ENCODE data around the gene GLIS1.

GLIS1 gene

DNA sequence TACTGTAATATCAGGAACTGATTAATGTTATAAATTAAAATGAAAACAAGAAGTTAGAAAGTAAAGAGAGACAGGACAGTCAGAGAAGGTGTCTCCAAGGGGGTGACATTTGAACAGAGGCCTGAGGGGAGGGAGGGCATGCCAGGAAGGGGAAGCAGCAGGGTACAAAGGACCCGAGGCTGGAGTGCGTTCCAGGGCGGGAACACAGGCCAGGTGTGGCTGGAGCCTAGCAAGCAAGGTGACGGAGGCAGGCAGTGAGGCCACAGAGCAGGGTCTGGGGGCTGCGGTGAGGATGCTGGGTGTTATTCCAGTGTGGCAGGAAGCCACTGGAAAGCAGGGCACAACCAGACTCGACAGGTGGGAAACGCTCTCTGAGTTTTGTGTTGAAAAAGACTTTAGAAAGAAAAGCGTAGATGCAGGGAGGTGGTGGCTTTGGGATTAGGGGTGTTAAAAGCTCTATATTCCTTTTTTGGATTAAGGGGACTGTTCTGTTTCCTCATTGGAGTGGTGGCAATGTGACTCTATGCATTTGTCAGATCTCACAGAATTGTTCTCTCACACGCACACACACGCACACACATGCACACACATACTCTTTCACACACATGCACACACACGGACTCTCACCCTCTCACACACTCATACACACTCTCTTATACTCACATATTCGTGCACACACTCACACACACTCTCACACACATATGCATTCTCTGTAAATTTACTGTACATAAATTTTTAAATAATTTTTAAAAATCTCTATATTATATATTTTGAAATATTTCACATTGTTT is 124.5 kb downstream of the GLIS1 start:
- no peak for DNase-seq

DNA sequence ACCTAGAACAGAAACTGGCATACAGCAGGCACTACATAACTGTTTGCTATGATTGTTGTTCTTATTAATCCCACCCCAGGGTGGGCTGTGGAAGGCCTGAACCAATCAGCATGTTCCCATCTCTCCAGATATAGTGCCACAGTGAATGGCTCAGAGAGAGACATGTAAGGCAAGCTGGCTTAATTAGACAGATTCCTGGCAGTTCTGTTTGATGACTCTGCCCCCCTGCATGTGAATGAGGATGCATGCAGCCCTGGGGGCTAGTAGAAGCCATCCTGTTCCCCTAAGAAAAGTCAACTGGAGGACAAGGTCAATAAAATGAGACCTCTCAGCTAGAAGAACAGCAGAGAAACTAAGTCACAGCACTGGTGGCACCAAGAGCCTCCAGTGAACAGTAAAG is 130.3 kb downstream of the GLIS1 start:
- no peak for DNase-seq

DNA sequence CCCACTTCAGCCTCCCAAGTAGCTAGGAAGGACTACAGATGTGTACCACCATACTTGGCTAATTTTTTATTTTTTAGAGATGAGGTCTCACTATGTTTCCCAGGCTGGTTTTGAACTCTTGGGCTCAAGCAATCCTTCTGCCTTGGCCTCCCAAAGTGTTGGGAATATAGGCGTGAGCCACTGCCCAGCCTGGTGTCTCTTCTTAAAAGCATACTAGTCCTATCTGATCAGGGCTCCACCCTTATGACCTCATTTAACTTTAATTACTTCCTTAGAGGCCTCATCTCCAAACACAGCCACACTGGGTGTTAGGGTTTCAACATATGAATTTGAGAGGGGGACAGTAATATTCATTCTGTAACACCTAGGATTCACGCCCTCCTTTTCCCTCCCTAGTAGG is 130.9 kb downstream of the GLIS1 start:
- no peak for DNase-seq

DNA sequence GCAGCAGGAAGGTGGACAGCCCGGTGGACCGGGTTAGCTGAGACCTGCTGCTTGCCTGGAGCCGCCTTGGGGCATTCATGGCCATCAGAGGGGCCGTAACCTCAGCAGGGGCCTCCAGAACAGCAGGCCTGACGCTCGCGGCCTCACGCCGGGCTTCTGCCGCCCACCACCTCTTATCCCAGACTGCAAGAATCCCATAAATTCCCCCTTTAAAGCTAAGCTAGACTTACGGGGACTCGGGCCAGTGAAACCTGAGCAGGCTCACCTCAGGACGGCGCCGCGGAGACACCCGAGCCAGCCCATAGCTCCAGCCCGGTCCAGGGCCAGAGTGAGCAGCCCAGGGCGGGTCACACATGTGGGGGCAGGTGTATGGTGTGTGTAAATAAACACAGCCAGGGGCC is 132.3 kb downstream of the GLIS1 start:
- no peak for DNase-seq

DNA sequence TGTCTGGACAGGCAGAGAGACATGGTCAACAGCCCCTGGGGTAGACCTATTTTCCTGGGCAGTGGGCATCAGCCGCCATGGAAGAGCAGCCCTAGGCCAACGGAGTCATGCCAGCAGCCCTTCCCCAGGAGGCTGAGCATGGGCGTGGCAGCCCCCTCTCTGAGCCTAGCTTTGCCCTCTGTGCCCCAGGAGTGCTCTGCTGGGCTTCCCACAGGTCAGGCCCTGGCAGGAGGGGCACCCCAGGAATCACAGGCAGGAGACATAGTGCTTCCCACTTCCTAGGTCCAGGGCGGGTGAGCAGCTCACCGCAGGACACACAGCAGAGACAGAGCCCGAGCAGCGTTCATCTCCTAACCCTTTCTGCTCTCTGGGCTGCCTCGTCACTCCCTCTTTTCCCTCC is 132.8 kb downstream of the GLIS1 start:
- no peak for DNase-seq

DNA sequence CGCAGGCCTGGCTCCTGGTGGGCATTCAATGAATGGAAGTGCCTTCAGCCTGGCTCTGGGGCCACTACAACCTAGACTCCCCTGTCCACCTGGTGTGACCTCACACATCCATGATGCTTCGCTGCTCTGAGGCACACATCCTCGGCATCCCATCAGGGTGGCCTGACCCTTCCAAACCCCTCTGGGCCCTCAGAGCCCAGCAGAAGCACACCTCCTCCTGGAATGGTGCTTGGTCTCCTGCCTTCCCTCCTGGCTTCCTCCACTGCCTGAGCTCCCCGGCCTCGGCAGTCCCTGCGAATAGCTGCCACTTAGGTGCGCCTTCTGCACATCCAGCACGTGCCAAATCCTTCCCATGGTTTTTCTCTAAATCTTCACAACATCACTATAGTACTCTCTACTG is 133.8 kb downstream of the GLIS1 start:
- DNase-seq, result no peak

DNA sequence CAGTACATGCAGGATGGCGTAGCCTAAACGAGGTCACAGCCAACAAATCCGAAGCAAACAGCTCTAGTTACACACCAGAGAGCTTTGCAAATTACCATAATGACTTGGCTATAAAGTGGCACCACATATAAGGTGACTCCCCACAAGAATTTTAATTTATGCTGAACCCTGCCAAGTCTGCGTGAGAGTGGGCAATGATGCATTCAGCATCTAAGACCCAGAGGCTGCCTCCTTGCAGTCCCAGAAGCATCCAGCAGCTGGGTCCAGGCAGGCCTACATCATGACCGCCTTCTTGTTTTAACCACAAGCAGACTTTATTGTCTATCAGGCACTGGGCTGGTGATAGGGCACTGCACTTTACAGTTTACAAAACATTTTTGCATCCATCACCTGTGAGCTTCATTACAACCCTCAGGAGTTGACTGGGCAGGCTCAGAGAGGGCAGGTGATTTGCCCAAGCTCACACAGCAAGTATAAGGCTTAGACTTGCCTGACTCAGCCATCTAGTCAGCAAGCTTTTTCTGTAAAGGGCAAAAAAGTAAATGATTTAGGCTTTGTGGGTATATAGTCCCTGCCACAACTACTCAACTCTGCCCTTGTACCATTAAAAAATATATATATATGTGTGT is 134.6 kb downstream of the GLIS1 start:
- DNase-seq, result no peak

DNA sequence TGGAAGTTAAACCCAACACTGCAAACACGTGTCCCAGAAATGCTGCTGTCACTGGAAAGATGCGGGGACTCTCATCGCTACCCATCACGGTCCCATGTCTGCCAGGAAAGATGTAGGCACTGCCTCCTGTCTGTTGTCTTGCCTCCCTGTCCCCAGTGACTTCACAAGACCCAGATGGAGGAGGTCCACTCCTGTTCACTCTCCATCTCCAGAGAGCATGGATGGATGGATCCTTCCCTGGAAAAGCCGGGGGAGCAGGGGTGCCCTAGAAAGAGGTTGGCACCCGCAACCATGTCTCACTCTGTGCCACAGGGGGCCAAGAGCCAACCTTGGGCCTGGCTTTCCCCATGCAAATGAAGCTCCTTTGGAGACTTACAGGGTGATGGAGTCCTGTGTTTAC is 135.5 kb downstream of the GLIS1 start:
- DNase-seq, result no peak

DNA sequence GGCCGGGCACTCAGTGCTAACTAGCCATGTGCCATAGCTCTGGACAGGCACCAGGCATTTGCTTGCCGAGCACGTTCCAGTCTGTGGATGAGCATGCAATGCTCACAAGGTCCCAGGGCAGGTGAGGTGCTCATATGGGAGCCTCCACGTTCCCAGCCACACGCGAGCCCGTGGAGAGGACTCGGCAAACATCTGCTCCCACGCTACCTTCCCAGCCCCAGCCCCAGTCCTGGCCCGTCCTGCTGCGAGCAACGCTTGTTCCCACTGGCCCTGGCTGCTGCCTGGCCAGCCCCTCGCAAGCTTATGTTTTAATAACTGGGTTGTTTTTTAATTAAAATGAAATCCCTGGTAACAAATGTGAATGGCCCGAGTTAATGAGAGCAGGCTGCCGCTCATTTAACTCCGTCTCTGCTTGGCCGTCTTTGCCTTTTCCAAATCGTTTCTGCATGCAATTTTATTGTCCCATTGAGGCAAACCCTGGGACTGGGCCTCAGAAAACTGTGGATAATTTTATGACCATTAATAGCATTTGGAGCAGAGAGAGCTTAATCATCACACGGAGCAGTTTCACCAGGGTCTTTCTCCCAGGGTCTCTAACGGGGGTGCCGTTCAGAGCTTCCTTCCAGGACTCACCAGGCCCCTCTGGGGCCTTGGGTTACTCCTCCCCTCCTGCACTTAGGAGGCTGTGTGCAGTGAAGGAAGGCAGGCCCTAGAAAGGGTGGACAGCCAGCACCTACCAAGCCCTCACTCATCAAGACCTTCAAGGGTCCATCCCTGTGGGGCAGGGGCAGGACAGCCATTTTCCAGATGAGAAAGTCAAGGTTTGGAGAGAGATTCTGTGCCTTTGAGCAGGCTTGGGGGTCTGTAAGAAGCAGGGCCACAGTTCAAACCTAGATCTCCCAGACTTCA is 136.8 kb downstream of the GLIS1 start:
- no peak for DNase-seq

DNA sequence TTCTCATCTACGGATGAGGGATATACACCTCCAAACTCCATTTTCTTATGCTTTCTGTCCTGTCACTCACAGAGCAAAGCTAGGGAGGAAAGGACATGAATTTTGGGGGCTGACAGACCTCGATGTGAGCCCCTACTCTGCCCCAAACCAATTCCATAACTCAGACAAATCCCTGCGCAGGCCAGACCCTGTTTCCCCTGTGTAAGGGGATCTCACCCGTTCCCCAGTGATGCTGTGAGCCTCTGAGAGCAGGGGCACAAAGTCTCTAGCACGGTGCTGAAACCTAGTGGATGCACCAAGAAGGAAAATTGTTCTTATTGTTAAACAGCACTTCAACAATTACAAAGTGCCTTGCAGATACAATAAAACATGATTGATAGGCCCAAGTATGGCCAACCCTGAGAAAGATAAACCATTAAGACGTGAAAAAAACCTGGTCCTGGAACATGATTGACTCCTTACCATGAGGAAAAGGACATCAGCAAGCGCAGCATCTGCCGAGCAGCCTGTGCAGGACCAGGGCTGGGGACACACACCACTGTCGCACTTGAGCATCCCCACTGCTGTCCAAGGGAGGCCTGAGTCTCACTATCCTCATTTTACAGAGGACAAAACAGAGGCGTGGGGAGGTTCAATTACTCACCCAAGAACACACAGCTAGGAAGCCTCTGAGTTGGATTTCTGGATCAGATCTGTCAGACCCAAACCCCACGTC is 137.8 kb downstream of the GLIS1 start:
- no peak for DNase-seq

DNA sequence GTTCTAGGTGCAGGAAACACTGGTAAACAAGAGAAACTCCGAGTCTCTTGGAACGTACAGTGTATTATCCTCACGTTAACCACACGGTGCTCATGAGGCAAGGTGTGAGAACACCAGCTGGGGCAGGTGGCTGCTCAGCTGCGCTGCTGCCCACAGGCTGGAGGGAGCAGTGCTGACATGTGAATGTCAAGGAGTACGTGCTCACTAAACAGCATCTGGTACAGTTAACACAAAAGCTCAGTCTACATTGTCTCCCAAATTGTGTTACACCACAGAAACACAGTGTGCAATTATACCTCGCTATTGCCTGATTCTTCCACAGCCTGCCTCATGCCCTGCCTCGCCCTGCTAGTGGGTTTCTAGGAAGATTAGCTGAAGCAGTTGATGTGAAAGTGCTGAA is 138.4 kb downstream of the GLIS1 start:
- DNase-seq, result no peak

DNA sequence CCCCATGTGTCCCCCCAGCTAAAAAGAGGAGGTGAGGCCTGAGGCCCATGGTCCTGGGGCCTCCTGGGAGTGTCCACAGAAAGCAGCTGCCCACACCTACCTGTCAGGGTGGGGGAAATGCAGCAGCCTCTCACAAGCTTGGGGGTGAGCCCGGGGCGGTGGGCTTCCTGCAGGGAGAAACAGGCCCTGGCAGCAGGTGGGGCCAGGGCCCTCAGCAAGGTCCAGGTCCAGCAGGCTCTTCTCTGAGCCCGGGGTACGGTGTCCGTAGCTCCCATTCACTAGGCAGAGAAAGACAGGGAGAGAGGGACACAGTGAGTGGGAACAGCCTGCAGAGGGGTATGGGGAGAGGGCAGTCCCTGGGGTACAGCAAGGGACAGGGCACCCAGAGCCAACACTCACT is 139.0 kb downstream of the GLIS1 start:
- no peak for DNase-seq

DNA sequence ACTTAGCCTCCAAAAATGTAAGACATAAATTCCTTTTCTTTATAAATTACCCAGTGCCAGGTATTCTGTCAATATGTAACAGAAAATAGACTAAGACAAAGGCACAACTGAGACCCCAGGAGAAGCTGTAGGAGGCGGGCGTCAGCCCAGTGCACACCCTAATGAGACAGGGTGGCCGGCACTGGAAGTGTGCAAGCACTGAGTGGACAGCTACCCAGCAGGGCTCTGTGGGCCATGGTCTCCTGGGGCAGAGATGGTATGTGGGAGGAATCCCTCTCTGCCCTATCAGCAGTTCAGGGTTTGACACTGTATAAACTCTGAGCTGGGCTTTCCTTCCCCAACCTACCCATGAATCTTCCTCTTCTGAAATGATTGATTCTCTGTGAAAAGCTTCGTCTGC is 139.5 kb downstream of the GLIS1 start:
- DNase-seq, result no peak

DNA sequence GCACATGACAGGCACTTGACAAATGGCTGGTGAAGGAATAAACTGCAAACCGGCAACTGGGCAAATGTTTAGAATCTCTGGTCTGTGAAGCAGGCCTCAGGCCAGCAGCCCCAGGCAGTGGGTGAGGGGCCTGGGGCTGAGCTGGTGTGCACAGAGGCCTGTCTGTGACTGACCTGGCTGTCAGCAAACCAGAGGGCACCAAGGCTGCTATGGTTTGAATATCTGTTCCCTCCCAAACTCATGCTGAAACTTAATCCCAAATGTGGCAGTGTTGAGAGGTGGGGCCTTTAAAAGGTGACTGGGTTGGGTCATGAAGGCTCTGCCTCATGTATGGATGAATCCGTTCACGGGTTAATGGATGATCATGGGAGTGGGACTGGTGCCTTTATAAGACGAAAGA is 140.0 kb downstream of the GLIS1 start:
- DNase-seq, result no peak

DNA sequence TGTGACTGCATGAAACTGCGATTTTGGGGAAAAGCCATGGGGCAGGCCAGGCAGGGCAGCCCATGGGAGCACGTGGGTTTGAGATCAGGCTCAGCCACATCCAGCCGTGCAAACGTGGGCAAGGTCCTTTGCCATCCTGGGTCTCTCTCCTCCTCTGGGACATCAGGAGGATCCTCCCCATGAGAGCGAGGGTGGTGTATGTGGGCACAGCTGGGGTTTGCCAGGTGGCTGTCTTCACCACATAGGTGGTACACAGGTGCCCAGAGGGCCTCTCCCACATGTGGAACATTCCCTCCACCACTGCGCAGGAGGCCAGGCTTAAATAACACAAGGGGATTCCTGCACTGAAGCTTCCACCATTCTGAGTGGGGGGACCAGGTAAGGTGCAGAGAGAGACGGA is 143.1 kb downstream of the GLIS1 start:
- no peak for DNase-seq

DNA sequence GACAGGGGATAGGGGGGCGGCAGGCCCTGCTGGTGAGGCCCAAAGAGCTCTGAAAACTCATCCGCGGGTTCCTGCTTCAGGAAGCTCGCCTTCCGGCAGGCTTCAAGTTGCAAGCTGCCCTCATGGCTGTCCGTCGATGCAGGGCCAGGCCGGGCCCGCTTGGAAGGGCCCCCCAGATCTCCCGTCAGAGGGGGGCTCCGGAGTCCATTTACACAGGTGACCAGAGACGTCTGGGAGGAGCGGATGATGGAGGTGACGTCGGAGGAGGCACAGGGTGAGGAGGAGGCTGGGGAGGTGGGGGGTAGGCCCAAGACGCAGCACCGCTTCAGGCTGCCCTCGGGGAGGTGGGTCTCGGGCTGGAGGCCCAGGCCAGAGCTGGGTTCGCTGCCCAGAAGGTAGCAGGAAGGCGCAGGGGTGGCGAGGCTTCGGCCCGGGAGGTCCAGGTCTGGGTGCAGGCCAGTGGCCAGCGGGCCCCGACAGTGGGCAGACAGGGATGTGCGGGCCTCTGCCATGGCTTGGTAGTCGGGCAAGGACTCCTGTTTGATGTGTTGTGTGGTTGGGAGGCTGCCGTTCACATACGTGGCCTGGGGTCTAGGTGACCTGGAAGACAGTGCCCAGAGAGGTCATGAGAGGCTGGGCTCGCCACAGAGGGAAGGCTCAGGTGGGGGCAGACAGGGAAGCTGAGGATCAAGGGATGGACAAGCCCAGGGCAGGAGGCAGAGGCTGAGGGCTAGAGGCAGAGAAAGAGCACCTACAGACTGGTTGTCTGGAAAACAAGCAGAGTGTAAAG is 144.4 kb downstream of the GLIS1 start:
- DNase-seq, result no peak

DNA sequence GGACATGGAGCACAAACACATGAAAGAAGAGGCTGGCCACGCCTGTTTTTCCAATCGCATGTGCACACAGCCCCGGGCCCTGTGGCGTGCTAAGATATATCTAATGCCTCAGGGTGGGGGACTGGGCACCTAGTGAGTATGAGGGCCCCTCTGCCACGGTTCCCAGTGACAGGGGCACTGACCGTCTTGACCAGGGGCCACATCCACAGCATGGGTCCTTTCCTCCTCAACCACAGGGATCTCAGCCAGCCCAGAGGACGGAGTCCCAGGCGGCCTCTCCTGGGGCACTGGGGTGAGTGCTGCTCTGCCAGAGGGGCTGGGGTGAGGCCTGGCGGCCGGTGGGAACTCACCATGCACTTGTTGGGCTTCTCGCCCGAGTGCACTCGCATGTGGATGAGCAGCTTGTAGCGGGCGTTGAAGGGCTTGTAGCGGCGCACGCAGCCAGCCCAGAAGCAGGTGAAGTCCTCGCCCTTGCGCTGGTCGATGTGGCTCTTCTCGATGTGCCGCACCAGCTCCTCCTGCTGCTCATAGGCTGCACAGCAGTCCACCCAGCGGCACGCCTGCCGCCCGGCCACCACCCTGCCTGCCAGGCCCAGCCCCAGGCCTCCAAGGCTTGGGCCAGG is 145.1 kb downstream of the GLIS1 start:
- DNase-seq, result peak; percentile 10

DNA sequence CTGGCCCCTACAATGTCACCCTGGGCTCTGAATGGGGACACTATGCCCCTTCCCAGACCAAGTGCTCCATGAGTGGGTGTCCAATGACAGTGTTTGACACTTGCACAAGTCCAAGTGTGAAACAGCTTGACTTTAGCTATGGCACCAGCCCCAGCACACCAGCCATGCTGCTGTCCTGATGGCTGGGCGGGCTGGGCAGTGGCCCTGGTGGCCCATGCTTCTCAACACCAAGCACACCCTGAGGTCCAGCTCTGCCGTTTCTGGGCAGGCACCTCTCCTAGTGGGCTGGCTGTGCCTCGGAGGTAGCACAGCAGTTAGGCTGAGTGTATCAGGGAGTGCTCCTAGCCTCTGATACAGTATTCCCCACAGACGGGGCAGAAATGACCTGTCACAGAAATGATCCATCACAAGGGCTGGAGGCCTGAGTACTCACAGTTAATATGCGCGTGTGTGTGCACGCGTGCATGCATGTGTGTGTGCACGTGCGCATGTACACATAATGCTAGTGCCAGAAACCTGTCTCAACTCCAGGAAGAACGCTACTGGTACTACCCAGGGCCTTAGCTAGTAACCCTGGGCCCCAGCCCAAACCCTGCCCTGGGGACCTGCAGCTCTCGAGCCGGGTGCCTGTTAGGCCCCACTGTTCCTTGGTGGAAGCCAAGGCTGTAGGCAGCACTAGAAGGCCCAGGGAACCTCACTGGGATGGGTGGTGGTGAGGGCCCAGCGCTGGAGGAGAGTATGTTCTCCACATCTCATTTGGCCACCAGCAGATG is 145.8 kb downstream of the GLIS1 start:
- no peak for DNase-seq

DNA sequence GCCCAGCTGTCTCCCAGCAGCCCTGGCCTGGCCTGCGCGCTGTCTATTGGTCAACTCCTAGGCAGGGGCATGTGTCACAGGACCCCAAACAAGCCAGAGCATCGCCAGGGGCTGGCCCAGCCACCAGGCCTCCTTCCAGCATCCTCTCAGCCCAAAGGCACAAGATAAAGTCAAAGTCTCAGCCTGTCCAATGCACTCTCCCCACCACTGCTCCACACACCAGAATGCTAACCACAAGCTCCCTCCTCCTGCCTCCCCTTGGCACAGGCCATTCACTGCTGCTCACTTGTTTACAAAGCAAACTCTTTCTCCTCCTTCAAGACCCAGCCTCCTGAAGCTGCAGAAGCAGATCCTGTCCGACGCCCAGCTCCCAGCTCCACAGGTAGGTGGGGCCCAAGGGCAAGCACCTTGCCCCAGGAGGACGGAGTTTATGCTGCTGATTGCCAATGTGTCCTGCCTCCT is 146.4 kb downstream of the GLIS1 start:
- DNase-seq, result no peak

DNA sequence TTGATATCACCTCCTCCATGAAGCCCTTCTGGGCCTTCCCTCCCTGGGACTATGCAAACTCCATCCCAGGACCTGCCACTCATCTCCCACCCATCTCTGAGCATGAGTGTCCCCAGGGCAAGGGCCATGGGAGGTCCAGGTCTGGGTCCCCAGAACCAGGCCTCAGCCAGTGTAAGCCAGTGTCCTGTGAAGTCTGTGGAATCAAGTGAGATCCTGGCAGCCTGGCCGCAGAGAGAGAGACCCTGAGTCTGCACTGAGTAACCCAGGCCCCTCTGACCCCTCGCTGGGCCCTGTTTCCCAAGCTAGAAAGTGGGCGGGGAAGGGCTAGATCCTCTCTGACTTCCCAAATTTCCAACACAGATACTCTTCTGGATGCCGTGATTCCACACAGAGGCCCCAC is 147.0 kb downstream of the GLIS1 start:
- DNase-seq, result no peak
